GM18907 (cell line): Measurements from ENCODE around the gene MAGEA11.
"Not testable (repeated sequence)": the region's sequence is repeated elsewhere in the genome, so short reads cannot be mapped to it uniquely, and the experiment has no call there.

Source experiments
- ATAC-seq: cut with Tn5 transposase; IDR thresholded peaks from one replicate; pipeline ENCODE4 v1.9.1; 2021; ENCODE audit warnings: mild to moderate bottlenecking, moderate library complexity; ENCODE audit not compliant: unreplicated experiment

Gene MAGEA11

DNA sequence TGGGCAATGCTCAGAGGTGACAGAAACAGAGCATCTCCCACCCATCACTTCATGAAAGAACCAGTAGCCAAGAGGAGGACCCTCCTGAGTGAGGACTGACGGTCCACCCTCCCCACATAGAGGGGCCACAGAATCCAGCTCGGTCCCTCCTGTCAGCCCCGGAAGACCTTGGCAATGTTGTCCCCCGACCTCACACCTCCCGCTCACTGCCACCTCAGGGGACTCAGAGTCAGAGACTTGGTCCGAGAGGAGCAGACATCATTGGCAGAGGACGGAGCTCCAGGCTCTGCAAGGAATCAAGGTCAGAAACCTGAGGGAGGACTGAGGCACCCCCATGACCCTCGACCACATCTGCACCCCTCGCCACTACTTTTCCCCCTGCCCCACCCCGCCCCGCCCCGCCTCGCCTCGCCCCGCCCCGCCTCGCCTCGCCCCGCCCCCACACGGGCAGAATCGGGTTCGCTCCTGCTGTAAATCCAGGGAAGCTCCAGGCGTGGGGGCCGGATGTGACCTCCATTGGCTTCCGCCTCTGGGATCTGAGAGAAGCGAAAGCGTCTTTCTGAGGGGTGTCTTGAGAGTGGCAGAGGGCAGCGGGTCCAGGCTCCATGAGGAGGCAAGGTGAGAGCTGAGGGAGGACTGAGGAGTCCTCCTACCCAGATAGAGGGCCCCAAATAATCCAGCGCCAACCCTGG, at the start of gene MAGEA11:
Gene MAGEA11 (plus strand): TSS at position 516 of the 692 bp plus-strand sequence. CDS start 1,100 bp downstream, outside the sequence.
- ATAC-seq = no peak

- not testable (repeated sequence) for ATAC-seq
Measured at GRCh38 chrX:149675088-149675487, 36.8 kb upstream of the MAGEA11 start.

DNA sequence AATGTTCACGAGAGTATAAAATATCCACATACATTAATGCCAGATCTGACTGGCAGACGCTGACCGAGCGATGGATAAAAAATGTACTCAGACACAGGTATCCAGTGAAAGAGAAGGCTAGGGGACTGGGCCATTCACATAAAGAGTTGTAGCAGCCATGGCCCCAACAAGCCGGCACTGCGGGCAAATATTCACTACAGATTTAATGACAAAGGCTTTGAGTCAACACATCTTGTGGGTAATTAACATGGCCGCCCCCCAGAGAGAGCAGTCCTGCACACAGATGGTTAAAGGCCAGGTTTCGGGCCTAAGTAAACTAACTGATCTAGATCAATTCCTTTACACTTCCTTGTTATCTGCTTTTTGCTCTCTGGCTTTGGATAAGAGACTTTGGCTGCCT, 36.3 kb upstream of the MAGEA11 start:
- not testable (repeated sequence) for ATAC-seq

DNA sequence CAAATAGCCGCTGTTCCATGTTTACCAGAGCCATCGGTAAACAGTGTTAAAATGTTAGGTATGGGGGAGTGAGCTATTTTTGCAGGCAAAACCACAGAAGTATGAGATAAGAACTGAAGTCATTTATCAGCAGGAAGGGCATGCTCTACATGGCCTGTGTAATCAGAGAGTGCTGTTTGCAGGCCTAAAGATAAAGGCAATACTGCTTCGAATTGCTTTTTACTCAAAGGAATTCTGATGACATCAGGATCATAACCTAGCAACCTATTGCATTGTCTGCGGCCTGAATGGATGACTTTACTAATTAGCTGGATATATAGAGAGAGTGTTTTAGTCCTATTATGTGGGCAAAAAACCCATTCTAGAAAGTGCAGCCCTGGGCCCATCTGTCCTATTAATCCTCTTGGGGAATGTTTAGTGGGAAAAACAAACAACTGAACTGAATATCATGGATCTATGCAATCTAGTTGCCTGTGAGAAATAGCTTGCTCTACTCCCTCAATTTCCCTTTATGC, 32.6 kb upstream of the MAGEA11 start:
- not testable (repeated sequence) for ATAC-seq

- ATAC-seq = no peak
Measured at GRCh38 chrX:149681182-149681581, 30.7 kb upstream of the MAGEA11 start.

DNA sequence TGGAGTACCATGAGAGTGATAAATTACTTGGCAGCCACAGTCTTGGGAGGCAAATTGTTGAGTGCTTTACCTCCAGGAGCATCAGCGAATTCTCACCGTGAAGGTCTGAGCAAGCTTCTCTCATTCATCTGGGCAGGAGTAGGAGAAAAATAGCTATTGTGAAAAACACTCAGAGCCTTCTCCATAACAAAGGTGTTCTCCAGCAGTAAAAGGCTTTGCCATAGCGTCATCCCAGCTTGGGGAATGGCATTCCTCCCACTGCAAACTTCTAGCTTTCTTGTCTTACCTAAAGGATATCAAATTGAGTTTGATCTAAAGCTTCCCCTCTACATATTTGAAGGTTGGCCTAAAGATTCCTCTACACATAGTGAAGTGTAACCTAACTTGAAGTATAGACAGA, 29.8 kb upstream of the MAGEA11 start:
- ATAC-seq = no peak

DNA sequence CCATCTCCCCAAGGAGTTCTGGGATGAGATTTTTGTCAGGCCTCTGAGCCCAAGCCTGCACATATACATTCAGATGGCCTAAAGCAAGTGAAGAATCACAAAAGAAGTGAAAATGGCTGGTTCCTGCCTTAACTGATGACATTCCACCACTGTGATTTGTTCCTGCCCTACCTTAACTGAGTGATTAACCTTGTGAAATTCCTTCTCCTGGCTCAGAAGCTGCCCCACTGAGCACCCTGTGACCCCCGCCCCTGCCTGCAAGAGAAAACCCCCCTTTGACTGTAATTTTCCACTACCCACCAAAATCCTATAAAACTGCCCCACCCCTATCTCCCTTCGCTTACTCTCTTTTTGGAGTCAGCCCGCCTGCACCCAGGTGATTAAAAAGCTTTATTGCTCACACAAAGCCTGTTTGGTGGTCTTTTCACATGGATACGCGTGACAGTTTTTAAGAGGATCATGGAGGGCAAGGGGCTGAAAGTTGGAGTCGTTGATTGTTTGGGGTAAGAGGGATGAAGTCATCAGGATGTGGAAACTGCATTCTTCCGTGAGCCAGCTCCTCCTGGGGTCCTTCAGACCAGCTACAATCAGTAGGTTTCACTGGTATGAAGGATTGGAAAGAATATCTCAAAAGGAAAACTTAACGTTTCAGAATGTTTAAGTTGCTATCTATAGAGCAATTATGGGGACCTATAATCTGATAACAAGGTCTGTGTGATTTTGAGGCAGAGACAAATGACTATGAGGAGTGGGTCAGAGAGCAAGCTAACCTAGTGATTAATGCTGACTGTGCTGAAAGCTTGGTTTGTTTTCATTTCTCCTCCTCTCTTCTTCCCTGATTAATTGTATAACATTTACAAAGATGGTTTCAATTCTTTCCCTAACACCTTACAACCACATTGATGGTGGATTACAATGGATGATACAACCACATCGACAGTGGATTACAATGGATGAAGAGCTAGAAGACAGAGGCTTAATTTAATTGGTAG, 28.6 kb upstream of the MAGEA11 start:
- no peak for ATAC-seq

DNA sequence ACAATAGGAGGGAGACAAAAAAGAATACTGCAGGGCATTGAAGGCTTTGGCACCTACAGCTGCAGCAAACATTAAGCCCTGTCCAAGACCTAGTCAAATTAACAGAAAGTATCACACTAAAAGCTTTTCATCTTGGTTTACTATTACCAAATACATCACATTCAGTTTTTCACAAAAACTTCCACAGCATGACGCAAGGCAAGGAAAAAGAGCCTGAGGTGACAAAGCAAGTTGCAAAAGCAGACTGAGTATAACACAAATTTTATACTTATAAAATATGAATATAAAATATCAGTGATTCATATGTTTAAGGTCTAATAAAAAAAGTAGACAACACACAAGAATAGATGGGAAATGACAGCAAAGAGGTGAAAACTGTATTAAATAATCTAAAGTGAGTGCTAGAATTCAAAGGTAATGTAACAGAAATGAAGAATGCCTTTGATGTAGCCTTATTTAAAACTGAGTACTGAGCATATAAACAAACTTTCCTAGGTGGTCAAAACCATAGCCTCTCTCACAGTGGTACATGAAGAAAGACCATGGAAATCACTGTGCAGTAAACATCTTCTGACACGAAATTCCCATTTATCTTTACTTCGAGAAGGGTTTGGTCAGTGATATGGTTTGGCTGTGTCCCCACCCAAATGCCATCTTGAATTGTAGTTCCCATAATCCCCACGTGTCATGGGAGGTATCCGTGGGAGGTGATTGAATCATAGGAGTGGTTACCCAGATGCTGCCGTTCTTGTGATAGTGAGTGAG, 27.7 kb upstream of the MAGEA11 start:
- no peak for ATAC-seq

- ATAC-seq = no peak
Measured at GRCh38 chrX:149687991-149688390, 23.9 kb upstream of the MAGEA11 start.

- ATAC-seq = no peak
Measured at GRCh38 chrX:149688552-149688951, 23.3 kb upstream of the MAGEA11 start.

- no peak for ATAC-seq
Measured at GRCh38 chrX:149691794-149692193, 20.1 kb upstream of the MAGEA11 start.

DNA sequence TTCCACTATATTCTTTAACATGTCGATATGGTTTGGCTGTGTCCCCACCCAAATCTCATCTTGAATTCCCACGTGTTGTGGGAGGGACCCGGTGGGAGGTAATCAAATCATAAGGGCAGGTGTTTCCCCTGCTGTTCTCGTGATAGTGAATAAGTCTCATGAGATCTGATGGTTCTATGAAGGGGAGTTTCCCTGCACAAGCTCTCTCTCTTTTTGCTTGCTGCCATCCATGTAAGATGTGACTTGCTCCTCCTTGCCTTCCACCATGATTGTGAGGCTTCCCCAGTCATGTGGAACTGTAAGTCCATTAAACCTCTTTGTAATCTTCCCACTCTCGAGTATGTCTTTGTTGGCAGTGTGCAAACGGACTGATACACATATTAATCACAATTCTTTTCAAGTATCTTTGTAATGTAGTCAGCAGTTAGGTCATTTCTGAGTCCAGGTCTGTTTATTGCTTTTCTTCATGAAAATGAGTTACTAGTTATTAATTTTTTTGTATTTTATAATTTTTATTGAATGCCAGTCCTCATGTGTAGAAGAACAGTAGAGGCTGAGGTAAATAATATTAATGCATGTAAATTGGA, 19.1 kb upstream of the MAGEA11 start:
- not testable (repeated sequence) for ATAC-seq

GRCh38 chrX:149699761-149700160, 12.1 kb upstream of the MAGEA11 start:
- ATAC-seq = no peak

GRCh38 chrX:149704664-149705063, 7.2 kb upstream of the MAGEA11 start:
- ATAC-seq = no peak

DNA sequence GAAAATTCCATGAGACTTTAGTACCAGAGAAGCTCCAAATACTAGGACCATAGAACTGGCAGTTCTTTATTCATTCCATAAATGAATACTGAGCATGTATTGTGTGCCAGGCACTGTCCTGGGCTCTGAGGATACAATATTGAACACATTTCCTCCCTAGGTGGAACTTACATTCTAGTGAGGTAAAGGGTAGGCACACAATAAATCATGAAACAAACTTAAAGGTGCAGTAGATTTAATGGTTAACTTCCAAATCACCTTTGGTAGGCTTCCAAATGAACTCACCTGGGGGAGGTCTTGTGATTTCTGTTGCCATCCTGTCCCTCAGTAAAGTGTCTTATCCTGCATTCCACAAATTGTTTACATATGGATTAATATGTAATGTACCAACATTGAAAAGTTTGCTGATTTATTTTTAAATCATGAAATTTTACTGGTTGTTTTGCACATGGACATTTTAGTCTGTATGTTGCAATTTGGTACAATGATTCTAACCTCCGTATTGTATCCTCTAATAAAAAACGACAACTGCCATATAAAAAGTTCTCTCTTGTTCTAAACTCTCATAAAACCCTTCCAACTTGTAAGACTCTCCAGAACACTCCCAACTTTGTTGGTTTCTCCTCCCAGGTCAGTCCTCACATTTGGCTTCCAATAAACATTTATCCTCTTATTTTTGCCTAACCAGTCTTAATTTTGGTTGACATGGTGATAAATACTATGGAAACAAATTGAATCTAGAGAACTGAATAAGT, 4.5 kb upstream of the MAGEA11 start:
- ATAC-seq = no peak

DNA sequence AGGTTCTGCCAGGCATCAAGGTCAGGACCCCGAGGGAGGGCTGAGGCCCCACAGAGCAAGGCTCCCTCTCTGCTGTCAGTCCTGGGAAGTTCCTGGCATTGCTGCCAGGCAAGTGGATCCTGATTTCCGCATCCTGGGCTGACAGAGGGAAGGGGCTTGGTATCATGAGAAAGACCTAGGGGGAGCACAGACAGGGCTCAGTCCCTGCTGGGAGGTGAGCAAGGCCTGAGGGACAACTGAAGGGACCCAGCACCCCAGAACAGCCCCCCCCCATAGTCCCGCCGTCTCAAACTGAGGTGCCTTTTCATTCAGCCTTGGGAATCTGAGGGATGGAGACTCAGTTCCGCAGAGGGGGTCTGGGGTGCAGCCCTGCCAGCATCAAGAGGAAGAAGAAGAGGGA, 971 bp downstream of the MAGEA11 start:
- no peak for ATAC-seq

DNA sequence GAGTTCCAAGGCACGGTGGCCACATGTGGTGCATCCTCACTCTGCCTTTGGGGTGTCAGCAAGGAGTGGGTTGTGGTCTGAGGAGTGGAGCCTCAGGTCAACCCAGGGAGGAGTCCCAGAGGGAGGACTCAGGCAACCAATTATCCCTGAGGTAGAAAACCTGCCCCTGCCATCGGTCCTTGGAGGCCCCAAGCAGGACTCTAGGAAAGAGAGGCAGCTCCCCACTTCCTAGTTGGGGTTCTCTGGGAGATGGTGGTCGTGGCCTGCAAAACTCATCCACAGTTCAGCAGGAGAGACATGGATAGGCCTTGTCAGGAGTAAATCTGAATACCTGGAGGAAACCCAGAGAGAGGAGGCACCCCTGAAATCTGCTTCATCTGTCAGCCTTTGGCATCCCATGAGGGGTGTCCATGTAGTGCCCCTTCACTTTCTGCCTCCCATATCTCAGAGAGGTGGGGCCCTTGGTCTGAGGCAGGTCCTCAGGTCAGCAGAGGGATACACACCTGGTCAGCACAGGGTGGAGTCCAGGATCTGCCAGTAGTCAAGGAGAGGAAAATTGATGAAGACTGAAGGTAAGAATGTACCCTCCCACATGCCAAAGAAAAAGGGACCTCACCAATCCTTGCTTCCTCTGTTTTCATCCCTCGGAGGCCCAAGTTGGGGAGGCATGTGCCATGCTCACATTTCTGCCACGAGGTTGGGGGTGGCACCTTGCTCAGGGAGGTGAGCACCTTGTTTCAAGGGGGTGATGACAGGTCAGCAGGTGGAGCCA, 1.6 kb downstream of the MAGEA11 start:
- ATAC-seq = no peak

DNA sequence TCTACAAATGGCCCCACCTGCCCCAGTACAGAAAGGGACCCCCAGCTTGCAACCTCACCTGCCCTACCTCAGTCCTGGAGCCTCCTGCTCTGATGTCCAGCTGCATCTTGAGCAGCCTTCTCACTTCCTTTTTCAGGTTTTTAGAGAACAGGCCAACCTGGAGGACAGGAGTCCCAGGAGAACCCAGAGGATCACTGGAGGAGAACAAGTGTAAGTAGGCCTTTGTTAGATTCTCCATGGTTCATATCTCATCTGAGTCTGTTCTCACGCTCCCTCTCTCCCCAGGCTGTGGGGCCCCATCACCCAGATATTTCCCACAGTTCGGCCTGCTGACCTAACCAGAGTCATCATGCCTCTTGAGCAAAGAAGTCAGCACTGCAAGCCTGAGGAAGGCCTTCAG, 3.6 kb downstream of the MAGEA11 start:
- ATAC-seq = peak; percentile 88

DNA sequence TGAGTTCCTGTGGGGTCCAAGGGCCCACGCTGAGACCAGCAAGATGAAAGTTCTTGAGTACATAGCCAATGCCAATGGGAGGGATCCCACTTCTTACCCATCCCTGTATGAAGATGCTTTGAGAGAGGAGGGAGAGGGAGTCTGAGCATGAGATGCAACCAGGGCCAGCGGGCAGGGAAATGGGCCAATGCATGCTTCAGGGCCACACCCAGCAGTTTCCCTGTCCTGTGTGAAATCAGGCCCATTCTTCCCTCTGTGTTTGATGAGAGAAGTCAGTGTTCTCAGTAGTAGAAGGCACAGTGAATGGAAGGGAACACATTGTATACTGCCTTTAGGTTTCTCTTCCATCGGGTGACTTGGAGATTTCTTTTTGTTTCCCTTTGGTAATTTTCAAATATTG, 4.8 kb downstream of the MAGEA11 start:
- ATAC-seq = no peak
